ENCODE measurements around the gene ARAP2.

The ARAP2 gene

DNA sequence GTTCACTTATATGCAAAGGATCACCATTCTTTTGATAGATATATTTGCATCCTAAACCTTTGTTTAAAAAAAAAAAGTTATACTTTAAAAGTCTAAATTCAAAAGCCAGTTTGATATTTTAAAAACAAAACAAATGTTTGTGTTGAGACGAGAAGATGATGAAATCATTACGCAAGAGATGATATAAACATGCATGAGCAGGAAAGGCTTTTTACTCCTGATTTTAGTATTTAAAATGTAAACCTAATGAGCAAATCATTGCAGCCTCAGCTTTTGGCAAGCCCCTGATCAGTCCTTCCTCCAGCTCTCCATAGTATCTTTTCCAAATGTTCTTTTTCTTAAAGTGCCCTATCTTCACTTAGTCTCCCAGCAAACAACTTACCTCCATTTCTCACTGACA lies 115.6 kb downstream of the ARAP2 start:
- DNase-seq, result no peak

DNA sequence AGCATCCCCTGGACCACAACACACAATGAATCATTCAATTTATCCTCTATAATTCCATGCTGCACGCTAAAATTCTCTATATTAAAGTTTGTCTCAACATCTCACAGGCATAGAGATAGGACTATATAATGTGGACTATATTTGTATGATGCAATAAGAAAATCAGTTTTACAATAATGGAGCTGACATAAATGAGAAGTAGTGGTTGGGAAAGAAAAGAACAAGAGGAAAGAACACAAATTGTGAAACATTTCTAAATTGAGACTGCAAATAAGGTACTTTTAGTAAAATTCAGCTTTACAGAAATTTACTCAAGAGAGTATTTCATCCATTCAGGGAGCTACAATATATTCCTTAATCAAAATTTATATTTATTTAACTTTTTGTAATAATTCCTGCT lies 120.4 kb downstream of the ARAP2 start:
- no peak for DNase-seq

DNA sequence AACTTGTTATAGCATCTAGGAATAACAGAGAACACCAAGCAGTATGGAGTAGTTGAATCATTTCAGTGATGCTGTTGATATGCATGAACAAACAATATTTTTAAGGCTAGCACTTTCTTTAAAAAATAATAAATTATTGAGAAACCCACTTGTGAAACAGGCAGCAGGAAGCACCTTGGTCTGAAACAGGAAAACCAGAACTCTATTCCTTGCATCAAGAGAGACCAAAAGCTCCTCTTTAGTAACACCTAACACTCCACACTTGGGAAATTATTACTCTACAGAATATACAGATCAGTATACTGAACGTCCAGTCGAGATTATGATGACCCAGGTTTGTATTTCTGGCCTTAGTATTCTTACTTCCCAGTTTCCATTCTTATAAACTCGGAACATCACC lies 129.0 kb downstream of the ARAP2 start:
- no peak for DNase-seq

DNA sequence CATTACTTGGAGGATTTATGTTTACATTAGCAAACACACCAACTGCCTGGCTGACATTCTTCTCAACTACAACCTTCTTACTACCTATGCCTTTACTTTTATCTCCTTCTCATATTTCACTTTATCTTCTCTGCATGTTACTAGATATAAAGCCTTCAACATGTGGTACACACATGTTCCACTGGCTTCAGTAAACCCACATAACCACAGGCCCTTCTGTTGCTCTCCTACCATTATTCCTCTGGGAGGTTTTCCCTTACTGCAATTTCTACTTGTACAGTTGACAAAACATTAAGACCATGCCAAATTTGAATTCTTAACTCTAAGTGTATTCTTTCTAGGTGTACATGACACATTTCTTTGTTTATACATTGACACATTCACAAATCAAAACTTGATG lies 133.1 kb downstream of the ARAP2 start:
- DNase-seq, result no peak

DNA sequence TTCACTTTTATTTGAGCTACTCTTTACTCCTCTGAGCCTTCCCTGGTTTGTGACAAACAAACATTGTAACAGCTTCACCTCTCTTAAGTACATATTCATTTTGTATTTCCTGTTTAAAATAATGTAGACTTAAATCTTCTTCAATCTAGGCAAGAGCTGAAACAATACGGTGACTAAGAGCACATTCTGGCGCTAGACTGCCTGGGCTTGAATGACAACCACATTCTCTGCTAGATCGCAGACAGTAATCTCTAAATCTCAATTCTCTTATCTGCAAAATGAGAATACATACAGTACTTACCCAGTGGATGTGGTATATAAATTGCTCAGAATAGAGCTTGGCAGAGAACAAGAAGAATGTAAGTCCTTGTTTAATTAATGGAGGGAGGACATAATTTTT lies 144.8 kb downstream of the ARAP2 start:
- no peak for DNase-seq

DNA sequence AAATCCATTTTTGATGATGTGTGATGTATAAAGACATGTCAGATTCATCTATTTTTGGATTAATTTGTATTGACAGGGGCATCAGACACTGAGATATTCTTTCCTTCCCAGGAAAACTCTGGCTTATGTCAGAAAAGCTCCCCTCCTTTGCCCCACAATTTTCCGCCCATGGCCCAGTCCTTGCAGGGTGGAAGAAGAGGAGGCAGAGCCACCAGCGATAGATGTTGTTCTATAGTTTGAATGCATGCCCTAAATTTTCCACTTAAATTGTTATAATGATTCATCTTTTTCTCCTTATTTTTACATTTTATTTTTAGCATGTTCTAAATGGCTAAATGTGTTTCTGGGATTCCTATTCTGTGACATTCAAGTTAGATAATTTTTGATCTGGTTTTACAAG lies 149.3 kb downstream of the ARAP2 start:
- DNase-seq, result no peak

DNA sequence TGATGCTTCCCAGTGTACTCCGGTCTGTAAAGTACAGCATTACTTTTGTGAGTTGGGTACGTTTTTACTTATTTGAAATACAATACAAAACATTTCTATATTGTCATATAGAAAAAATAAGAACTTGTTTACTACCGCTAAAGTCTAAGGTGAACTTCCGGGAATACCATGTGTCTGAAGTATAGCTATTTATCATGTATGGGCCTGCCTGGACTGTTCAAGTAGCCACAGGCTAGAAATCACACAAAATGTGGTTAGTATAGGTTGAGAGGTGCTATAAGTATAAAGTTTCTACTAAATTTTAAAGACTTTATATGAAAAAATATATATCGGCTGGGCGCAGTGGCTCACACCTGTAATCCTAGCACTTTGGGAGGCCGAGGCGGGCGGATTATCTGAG lies 152.3 kb downstream of the ARAP2 start:
- no peak for DNase-seq

DNA sequence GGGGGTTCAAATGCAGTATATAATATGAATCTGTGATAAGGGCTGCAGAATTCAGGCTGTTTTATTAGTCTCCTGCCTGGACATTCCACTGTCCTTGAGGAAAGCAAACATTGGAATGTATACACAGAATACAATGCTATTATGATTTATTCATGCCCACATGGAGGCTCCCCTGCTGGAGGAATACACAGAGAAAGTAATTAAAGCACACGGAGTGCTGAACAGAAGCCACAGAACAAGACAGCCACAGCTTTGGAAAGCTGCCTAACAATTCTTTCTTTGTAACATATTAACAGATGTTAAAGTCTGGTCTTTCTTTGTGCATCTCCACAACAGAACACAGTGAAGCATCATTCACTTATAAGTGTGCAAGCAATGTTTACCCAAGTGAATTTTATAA lies 155.8 kb downstream of the ARAP2 start:
- peak in 3 of 51 donors; percentile 25 to 46 (median 42) for DNase-seq

DNA sequence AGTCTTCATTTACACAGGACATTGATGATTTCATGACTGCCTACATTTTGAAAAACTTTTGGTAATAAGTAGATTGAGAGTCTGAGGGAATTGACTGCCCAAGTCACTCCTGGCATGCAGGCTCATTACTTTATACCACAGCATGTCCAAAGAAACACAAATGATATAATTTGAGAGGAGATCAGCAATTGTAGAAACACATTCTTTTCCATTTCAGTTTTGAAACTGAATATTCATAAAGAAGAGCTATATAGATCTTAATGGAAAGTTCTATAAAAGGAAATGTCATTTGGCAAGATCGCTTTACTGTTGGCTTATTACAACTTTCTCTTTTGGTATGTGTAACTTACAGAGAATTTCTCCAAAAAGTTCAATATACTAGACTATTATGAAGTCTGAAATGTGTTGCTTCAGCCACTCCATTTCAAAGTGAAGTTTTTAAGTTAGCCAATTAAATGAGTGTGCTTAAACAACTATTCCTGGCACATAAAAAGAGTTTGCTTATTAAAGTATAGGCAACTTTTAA lies 158.0 kb downstream of the ARAP2 start:
- no peak for DNase-seq

DNA sequence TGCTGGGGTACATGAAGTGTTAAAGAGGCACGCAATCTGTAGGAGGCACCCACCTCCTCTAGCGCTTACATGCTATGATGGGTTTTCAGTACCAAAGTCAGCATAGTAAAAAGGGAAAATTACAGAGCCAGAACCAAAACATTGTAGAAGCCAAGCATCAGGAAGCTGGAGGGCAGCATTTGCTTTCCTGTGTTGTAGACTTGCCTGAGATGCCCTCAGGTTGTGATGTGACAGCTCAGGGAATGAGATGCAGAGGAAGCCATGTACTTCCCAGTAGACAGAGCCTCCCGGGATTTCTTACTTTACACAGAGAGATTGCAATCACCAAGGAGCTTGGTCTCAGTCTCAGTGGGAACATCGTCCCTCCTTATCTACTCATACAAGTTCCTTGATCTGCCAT lies 161.5 kb downstream of the ARAP2 start:
- no peak for DNase-seq

DNA sequence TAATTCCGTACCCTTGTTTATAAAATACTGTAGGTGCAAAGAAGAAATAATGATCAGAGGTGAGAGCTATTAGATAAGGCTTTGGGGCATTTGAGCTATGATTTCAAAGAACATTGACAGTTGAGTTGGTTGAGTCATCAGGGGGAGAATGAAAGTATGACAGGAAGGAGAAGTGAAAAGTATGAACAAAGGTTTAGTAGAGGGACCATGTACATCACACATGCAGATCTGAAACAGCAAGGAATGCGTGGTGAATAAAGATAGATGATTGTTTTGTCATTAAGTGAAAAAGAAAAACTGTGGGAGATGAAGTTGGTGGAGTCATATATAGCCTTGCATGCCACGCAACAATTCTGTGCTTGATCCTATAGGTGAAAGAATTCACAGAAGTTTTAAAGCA lies 163.1 kb downstream of the ARAP2 start:
- DNase-seq, result no peak

DNA sequence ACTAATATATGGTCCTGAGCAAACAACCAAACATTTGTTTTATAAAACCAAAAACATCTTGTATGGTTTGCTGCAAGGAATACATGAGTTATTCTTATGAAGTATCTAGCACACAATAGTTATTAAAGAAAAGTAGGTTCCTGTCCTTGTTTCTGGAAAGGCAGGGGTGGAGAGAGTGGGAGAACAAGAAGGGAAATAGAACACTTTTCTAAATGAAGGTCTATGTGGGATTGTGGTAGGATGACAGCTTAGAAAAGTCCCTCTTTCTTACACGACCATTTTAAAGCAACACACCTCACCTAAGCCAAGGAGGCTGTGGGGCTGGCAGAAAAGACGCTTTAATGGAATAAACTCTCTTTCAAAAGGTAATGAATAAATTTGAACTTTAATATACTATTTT lies 164.6 kb downstream of the ARAP2 start:
- peak in 1 of 51 donors; percentile 26 for DNase-seq

DNA sequence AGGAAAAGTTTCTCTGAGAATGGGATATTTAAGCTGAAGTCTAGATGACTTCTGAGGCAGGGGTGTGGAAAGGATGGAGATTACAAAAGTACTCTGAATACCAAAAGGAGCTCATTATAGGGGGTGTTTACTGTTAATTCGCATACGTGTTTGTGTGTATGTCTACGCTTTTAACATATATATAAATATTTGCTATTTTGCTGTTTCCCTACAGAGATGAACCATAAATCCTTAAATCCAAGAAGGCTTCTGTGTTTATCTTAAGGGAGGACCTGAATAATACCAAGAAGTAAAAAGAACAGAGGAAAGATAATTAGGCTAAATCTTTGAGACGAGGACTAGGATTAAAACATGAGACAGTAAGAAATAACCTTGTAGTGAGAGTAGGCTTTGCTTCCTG lies 166.0 kb downstream of the ARAP2 start:
- no peak for DNase-seq

DNA sequence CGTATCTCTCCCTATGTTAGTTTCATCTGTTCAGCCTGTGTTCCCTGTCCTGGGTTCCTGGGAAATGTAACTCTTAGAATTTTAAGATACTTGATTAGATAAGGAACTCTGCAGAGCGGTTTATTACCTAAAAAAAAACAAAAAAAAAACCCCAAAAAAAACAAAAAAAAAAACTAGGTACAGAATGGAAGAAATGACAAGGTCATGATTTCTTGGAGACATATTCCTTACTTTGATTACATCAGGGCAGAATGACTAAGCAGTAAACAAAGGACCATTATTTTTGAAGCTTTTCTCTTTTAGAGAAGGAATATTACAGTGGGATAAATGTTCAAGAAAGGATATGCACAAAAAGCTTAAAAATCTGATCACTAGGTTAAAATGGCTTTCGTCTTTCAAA lies 171.8 kb downstream of the ARAP2 start:
- no peak for DNase-seq

DNA sequence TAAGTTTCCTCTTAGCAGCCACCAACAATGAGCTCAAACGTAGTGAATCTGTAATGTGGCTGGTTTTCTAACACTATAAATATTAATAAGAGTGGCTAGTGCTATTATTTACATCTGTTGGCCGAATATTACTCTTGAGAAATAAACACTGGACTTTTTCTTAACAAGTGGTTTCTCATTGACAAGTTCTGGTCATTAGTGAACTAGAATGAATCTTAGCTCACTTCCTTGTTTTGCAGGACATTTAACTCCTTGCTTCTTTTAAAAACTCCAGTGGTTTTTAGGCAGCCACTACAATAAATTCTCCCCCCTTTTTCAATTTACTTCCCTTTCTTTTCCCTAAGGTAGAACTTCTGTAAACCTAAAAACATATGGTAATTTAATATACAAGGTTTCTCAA lies 177.2 kb downstream of the ARAP2 start:
- DNase-seq, result no peak

DNA sequence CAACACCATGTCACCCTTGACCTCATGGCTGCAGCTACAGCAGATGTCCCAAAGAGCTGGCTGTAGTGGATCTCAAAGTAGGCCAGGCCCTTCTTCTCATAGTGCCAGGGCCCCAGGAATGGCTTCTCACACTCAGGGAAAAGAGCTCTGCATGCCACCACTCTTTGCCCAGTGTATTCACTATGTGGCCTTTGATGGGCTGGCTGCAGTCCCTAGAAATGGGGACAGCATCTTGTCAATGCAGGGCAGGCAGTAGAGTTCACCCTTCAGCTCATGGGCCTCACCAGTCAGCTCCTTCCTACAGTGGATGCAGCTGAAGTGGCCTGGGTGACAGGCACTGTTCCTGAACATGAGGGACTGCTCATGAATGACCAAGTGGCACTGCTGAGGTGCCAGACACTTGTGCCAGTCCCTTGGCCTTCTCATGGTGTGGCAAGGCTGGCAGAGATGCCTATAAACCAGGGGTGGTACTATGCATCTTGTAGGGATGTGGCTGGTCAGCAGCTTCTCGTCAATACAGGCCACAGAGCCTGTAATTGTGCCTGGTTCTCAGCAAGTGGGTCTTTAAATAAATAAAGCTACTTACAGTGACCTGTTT lies 178.9 kb downstream of the ARAP2 start:
- no peak for DNase-seq

DNA sequence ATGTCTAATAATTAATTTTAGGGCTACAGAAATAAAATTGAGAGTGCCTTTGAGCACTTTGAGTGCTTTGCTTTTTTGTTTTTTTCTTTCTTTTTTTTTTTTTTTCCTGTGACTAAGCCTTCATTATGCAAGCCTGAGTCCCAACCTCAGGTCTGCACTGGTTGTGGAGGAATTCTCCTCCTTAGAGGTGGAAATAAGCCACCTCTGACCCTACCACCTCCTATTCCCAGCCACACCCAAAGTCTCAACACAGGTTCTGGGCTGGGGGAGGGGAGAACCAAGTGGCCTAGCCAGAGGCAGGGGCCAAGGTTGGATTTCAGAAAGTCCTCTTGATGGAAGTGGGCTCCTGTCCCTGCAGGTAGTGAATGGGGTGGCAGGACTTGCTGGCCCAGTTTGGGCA lies 180.2 kb downstream of the ARAP2 start:
- DNase-seq, result no peak

DNA sequence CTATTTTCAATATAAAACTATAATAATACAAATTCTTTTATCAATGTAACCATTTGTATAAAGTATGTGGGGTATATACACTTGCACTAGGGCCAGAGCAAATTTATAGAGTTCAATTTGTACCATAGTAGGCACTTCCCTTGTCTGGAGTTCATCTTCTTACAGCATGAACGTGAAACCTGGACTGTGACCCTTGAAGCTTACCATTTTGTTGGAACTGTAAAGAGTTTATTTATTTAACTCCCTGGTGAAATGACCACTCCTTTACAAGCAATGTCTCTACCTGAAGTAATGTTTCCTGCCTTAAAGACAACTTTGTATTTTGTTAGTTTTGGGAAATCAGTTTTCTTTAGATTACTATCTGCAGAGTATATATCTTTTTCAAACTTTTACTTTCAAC lies 188.2 kb downstream of the ARAP2 start:
- DNase-seq, result no peak

DNA sequence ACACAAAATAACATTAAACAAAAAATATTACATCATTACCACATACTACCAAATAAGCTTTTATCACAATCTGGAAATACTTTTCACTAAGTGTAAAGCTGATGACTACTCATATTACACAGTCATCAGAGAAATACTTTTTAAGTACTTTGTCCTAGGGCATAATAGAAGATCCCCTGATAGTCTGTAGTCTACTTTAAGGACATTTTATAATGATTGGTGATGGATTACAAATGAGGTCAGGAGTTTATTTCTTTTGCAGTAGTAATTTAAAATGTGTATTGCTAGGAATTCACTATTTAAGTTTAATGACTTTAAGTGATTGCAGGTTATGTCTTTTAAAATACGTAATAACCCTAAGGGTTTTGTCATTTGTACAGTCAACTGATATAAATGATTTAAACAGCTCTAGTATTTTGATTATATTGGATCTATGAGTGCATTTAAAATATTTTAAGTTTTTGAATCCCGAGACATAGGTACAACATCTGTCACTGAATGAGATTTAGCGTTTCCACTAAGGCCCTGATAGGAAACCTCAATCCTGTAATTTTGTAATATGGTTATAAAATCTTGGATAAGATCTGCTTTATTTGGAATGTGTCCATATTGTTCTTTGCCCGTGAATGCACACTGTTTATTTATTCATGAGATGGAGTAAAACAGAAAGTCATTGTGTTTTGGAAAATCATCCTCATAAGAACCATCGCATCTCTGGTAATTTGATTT lies 189.5 kb downstream of the ARAP2 start:
- peak in 1 of 51 donors; percentile 29 for DNase-seq

DNA sequence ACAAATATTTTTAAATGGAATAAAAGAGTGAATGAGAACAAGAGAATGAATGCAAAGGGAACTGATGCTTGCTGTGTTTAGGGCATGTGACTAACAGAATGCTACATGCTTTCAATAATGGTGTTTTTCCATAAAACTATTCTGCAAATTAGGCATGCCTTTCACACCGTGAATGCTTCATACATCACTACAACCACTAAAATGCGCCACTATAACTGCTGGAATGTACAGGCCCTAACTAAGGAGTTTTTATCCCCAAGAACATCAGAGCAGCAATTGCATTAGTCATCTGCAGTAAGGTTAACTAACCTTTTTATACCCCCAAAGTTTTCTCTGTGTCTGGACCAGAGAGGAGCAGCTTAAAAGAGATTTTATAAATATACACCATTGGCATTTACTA lies 190.4 kb downstream of the ARAP2 start:
- DNase-seq, result peak in 1 of 51 donors; percentile 5

DNA sequence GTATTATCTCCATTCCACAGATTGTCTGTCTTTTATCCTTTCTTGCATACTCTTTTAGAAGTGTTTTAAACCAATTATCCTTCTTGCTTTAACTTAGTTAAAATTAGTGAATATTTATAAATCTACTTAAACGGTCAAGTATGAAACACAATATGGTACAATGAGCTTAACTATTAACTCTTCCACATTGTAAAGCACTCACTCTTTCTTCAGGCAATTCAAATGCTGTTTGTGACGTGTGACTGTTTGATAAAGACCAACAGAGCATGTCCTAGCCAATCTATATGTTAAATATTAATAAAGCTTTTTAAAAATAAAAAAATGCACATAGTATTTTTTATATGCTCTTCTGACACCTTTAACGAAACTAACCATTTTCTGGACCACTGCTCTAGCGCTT lies 192.7 kb downstream of the ARAP2 start:
- DNase-seq, result no peak

DNA sequence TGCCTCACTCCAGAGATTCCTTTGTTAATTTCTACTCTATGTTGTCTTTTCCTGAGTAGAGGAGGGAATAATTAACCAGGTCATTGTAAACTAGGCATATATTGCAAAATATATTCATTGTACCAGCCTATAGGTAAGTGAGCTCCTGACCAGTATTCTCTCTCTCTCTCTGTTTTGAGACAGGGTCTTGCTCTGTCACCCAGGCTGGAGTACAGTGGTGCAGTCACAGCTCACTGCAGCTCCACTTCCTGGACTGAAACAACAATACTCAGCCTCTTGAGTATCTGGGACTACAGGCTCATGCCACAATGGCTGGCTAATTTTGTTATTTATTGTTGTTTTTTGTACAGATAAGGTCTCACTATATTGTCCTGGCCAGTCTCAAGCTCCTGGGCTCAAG lies 198.3 kb downstream of the ARAP2 start:
- DNase-seq, result no peak

DNA sequence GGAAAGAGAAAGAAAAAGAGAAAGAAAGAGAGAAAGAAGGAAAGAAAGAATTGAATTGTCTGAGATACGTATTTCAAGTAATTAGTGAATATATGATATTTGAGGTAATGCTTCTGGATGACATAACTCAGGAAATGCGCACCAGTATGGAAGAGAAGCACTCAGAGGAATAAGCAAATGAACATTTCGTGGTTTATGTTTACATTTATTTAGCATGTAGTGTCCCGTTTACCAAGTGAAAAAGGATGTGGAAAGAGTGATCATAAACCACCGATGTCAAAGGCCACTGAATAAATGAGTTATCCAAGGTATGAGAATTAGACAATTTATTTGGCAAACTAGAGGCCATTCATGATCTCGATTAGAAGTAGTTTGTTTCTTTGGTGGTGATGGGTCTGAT lies 200.4 kb downstream of the ARAP2 start:
- DNase-seq, result no peak

DNA sequence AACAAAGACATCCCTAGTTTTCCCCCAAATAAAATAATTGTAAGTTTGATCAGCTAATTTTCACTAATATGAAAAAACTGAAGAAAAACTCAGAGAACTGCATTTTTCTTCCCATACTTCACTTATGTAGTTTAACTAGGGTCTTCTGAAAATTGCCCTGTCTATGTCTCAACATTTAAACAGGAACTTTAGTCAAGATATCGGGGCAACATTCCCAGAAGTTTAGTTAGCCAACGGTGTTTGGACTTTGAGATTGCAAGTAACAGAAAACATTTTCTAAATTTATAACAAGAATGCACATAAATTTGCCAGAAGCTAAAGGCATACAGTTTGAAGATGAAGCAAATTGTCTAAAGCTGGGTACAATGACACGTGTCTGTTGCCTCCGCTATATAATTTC lies 201.1 kb downstream of the ARAP2 start:
- no peak for DNase-seq

Measured in hypothalamus (tissue), 51 donors.